Breast epithelium (tissue), 4 donors: ENCODE measurements around the gene IQSEC3. TPM values are rescaled to one million over a fixed set of nuclear protein-coding genes. Genes with fewer than 3 reads are reported as not detected.

Experiments used
- DNase-seq, 2 donors: peaks; one replicate each; pipeline ENCODE4 v3.0.0-alpha.2; 2019; ENCODE audit warnings: low spot score in 2 of 2
- H3K27ac ChIP-seq, 2 donors: fragments of 200-600 bp; sonication (generic) in 1 of 2; one replicate each; pipeline ENCODE4 v1.5.1; 2016 to 2019; ENCODE audit warnings: mild to moderate bottlenecking in 1 of 2
- H3K27me3 ChIP-seq, 2 donors: fragments of 200-600 bp; sonication (generic) in 1 of 2; one replicate each; pipeline versions ENCODE4 v1.5.1 to v1.6.0; 2017 to 2019; ENCODE audit warnings: control low read depth in 1 of 2, mild to moderate bottlenecking in 1 of 2
- H3K36me3 ChIP-seq: fragments of 200-600 bp; one replicate; pipeline ENCODE4 v1.5.1; 2019
- H3K4me1 ChIP-seq, 2 donors: fragments of 200-600 bp; sonication (generic); one replicate each; pipeline ENCODE4 v1.5.1; 2016 to 2019; ENCODE audit warnings: control low read depth in 1 of 2
- H3K4me3 ChIP-seq, 3 donors: fragments of 200-600 bp; sonication (generic); 1 replicate in 2 of 3; 2 replicates in 1 of 3; pipeline ENCODE4 v1.5.1; 2016 to 2019; ENCODE audit warnings: mild to moderate bottlenecking in 3 of 3, moderate library complexity in 2 of 3
- H3K9me3 ChIP-seq, 2 donors: fragments of 200-600 bp; sonication (generic) in 1 of 2; one replicate each; pipeline ENCODE4 v1.5.1; 2016 to 2019; ENCODE audit warnings: control low read depth in 1 of 2
- POLR2A ChIP-seq: fragments of 450-650 bp; IDR thresholded peaks from one replicate; pipeline ENCODE4 v1.6.1; 2016; ENCODE audit warnings: antibody characterized with exemption, mild to moderate bottlenecking, moderate library complexity
- POLR2AphosphoS5 ChIP-seq, 3 donors: sonication (generic); formaldehyde crosslinking; IDR thresholded peaks; one replicate each; pipeline ENCODE4 v1.6.1; 2017; ENCODE audit warnings: antibody characterized with exemption in 3 of 3
- intact Hi-C: fragments of 100-400 bp; cut with DNase I; formaldehyde crosslinking; loops from one replicate; pipeline ENCODE4 v1.15.1; 2023; ENCODE audit warnings: low total_unique reads
- total RNA-seq, 3 donors: library from RNA; depleted of rRNA; stranded (reverse); fragments of >200 nt; gene quantifications; one replicate each; pipeline ENCODE4 v1.1.0, GENCODE V29; 2016
- TF ChIP-seq, protein P1 (sequence below), 3 donors: fragments of 450-650 bp; IDR thresholded peaks; one replicate each; pipeline ENCODE4 v1.5.1; 2016 to 2017; ENCODE audit warnings: antibody characterized with exemption in 3 of 3, mild to moderate bottlenecking in 3 of 3, moderate library complexity in 3 of 3

Gene IQSEC3
- total RNA-seq, 3 donors from 2014 or later: 0.64 to 0.98 (median 0.73) TPM

DNA sequence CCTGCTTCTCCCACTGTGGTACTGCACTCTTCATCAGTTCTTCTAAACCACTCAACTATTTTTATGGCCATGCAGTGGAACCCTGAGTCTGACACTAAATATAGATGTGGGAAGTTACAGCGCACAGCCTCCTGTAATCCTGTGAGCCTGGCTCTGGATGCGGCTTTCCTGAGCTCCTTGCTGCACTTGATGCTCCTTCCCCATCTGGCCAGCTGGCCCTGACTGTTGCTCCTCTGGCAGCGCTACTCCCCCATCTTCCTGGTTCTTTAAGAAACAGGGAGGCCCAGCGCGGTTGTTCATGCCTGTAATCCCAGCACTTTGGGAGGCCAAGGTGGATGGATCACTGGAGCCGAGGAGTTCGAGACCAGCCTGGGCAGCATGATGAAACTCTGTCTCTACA is 24.6 kb downstream of the IQSEC3 start:
- TF ChIP-seq POLR2AphosphoS5 (IDR thresholded peaks at IDR 0.05) (no peak), POLR2A (no peak)
- TF ChIP-seq, protein P1, sequence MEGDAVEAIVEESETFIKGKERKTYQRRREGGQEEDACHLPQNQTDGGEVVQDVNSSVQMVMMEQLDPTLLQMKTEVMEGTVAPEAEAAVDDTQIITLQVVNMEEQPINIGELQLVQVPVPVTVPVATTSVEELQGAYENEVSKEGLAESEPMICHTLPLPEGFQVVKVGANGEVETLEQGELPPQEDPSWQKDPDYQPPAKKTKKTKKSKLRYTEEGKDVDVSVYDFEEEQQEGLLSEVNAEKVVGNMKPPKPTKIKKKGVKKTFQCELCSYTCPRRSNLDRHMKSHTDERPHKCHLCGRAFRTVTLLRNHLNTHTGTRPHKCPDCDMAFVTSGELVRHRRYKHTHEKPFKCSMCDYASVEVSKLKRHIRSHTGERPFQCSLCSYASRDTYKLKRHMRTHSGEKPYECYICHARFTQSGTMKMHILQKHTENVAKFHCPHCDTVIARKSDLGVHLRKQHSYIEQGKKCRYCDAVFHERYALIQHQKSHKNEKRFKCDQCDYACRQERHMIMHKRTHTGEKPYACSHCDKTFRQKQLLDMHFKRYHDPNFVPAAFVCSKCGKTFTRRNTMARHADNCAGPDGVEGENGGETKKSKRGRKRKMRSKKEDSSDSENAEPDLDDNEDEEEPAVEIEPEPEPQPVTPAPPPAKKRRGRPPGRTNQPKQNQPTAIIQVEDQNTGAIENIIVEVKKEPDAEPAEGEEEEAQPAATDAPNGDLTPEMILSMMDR (IDR thresholded peaks at IDR 0.05): no peak
- intact Hi-C loops: no loop called here

DNA sequence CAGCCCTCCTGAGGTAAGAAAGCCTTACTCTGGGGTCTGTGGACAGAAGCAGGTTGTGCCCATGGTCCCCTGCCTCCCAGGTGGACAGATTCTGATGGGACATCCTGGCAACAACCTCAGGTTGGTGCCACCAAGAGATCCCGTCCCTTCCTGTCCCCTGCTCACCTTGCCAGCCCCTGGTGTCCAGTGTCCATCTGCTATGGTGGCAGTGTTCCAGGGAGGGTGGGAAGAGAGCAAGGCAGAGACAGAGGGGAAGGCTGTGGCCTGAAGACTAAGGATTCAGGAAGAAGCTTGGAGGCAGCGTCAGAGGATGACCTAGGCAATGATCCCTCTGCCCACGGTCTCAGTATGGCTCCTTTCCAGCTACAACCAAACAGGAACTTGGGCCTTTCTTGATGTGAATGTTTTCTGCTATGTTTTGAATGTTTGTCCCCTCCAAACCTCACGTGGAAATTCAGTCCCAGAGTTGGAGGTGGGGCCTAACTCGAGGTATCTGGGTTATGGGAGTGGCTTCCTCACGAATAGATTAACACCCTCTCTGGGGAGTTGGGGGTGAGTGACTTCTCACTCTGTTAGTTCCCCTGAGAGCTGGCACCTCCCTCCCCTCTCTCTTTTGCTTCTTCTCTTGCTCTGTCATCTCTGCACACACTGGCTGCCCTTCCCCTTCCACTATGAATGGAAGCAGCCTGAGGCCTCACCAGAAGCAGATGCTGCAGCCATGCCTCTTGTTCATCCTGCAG is 26.9 kb downstream of the IQSEC3 start:
- Histone ChIP-seq H3K27ac (no peak overlapping the region), H3K9me3 (peaks cover 0 to 13% of the 10 kb centered on the region in 2 donors), H3K4me1 (no peaks in the 10 kb centered on the region), H3K27me3 (no peaks in the 10 kb centered on the region), H3K36me3 (no peaks in the 10 kb centered on the region), H3K4me3 (no peak overlapping the region)
- intact Hi-C loops: no loop called here
- TF ChIP-seq, protein P1 (IDR thresholded peaks at IDR 0.05): no peak
- TF ChIP-seq POLR2A: no peak
- TF ChIP-seq POLR2AphosphoS5 (IDR thresholded peaks at IDR 0.05): no peak
- no peak for DNase-seq

More for the DNA sequence above, 24.6 kb downstream of the IQSEC3 start:
- peaks cover 0 to 13% of the 10 kb centered on the region in 2 donors for H3K9me3 ChIP-seq
- no peaks in the 10 kb centered on the region for H3K36me3 ChIP-seq
- no peaks in the 10 kb centered on the region for H3K27me3 ChIP-seq
- H3K4me3 ChIP-seq: no peak overlapping the region
- H3K27ac ChIP-seq: no peak overlapping the region
- no peak for DNase-seq
- no peaks in the 10 kb centered on the region for H3K4me1 ChIP-seq

DNA sequence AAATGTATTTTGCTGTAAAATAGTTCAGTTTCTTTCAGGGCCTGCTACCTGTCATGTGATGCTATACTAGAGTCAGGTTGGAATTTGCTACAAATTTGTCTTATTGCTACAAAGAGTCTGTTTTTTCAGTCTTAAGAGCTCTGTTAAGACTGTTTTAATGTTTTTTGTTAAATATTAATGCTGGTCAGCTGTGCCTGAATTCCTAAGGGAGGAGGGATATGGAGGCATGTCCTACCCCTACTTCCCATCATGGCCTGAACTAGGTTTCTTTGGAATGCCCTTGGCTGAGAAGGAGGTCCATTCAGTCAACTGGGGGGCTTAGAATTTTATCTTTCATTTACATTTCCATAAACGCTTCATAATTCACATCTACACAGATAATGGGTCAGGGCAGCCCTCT is 30.0 kb downstream of the IQSEC3 start:
- no peak for DNase-seq
- H3K4me3 ChIP-seq: no peak overlapping the region
- intact Hi-C loops: no loop called here
- H3K27ac ChIP-seq: no peak overlapping the region
- no peaks in the 10 kb centered on the region for H3K9me3 ChIP-seq
- H3K27me3 ChIP-seq: peaks cover 0 to 22% of the 10 kb centered on the region in 2 donors
- TF ChIP-seq POLR2A (no peak), POLR2AphosphoS5 (IDR thresholded peaks at IDR 0.05) (no peak)
- TF ChIP-seq, protein P1 (IDR thresholded peaks at IDR 0.05): no peak
- no peaks in the 10 kb centered on the region for H3K4me1 ChIP-seq
- H3K36me3 ChIP-seq: no peaks in the 10 kb centered on the region

GRCh38 chr12:98924-99352 is 32.4 kb downstream of the IQSEC3 start:
- H3K4me1 ChIP-seq: no peaks in the 10 kb centered on the region
- no peaks in the 10 kb centered on the region for H3K9me3 ChIP-seq
- DNase-seq: no peak
- H3K27ac ChIP-seq: no peak overlapping the region
- no peak for TF ChIP-seq POLR2A
- no peak for TF ChIP-seq POLR2AphosphoS5 (IDR thresholded peaks at IDR 0.05)
- TF ChIP-seq, protein P1 (IDR thresholded peaks at IDR 0.05): no peak
- H3K27me3 ChIP-seq: peaks cover 0 to 29% of the 10 kb centered on the region in 2 donors
- no peaks in the 10 kb centered on the region for H3K36me3 ChIP-seq
- H3K4me3 ChIP-seq: no peak overlapping the region
- intact Hi-C loops: no loop called here

DNA sequence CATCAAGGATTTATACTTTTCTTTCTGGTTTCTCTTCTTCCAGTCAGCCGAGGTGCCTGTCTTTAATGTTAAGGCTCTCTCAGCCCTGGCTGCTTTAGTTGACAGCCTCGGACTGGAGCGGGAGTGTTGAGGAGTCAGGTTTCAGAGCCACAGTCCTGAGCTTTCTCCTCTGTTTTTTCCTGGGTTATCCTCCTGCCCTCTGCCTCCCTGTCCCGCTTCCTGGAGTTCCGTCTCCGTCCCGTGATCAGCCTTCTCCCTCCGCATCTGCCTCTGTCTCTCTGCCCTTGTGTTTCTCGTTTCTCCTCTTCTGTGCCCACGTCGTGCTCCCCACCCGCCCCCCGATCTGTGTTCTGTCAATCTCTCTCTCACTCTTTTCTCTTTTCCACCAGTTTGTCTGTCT is 33.0 kb downstream of the IQSEC3 start:
- intact Hi-C loops: no loop called here
- Histone ChIP-seq H3K4me3 (no peak overlapping the region), H3K9me3 (no peaks in the 10 kb centered on the region), H3K36me3 (no peaks in the 10 kb centered on the region), H3K27ac (no peak overlapping the region), H3K4me1 (no peaks in the 10 kb centered on the region), H3K27me3 (peaks cover 0 to 29% of the 10 kb centered on the region in 2 donors)
- DNase-seq: no peak
- TF ChIP-seq POLR2A (no peak), POLR2AphosphoS5 (IDR thresholded peaks at IDR 0.05) (no peak)
- TF ChIP-seq, protein P1 (IDR thresholded peaks at IDR 0.05): no peak
